Natural killer cell treated with Interleukin-12 subunit alpha and Interleukin-12 subunit beta and Interleukin-15 and Interleukin-18, amount 100 ng/mL, for 72 hours (primary cell): Measurements from ENCODE around the gene ANKUB1. TPM values are rescaled to one million over a fixed set of nuclear protein-coding genes. Genes with fewer than 3 reads are reported as not detected.

Experiments used
- ATAC-seq, 2 donors: fragments of 150-1000 bp; cut with Tn5 transposase in 1 of 2; sonication (Bioruptor Pico), chemical (Tn5 transposase) in 1 of 2; 2 replicates each; pipeline ENCODE4 v1.10.0; 2021
- DNase-seq: peaks from one replicate; pipeline ENCODE4 v3.0.0; 2022; ENCODE audit warnings: low spot score
- H3K27ac Mint-ChIP-seq, 2 donors: 1 replicate in 1 of 2; 2 replicates in 1 of 2; pipeline ENCODE4 v1.8.0; 2022; ENCODE audit warnings: mixed read lengths in 2 of 2, mild to moderate bottlenecking in 1 of 2, moderate library complexity in 1 of 2
- H3K27me3 Mint-ChIP-seq, 2 donors: 1 replicate in 1 of 2; 2 replicates in 1 of 2; pipeline ENCODE4 v1.8.0; 2022; ENCODE audit warnings: mixed read lengths in 2 of 2
- H3K36me3 Mint-ChIP-seq: one replicate; pipeline ENCODE4 v1.8.0; 2022; ENCODE audit warnings: mixed read lengths
- H3K4me1 Mint-ChIP-seq, 2 donors: 1 replicate in 1 of 2; 2 replicates in 1 of 2; pipeline ENCODE4 v1.8.0; 2022; ENCODE audit warnings: low read depth in 2 of 2, mixed read lengths in 2 of 2, mild to moderate bottlenecking in 1 of 2
- H3K4me3 Mint-ChIP-seq: one replicate; pipeline ENCODE4 v1.8.0; 2022; ENCODE audit warnings: mixed read lengths
- H3K9me3 Mint-ChIP-seq: 2 replicates; pipeline ENCODE4 v1.8.0; 2022; ENCODE audit warnings: mixed read lengths
- total RNA-seq, 2 donors: library from RNA; stranded (reverse); gene quantifications; one replicate each; pipeline ENCODE4 v1.2.3, GENCODE V29; 2022

Gene ANKUB1
- total RNA-seq, 2 donors from 2014 or later, result not detected

- H3K4me1 Mint-ChIP-seq, result no peaks in the 10 kb centered on the region
- no peaks in the 10 kb centered on the region for H3K36me3 Mint-ChIP-seq
- no peak overlapping the region for H3K4me3 Mint-ChIP-seq
- DNase-seq (no peak), ATAC-seq (no peak)
- peaks cover 30 to 52% of the 10 kb centered on the region in 2 donors for H3K27me3 Mint-ChIP-seq
- no peak overlapping the region for H3K27ac Mint-ChIP-seq
- no peaks in the 10 kb centered on the region for H3K9me3 Mint-ChIP-seq
Measured at GRCh38 chr3:149796026-149796425, 3.7 kb upstream of the ANKUB1 start.

- Mint-ChIP-seq H3K27ac (no peak overlapping the region), H3K27me3 (peaks cover 26 to 46% of the 10 kb centered on the region in 2 donors), H3K4me3 (no peak overlapping the region), H3K4me1 (no peaks in the 10 kb centered on the region), H3K9me3 (no peaks in the 10 kb centered on the region), H3K36me3 (no peaks in the 10 kb centered on the region)
- no peak for ATAC-seq
- DNase-seq, result no peak
Measured at GRCh38 chr3:149790698-149791097, 1.7 kb downstream of the ANKUB1 start.

GRCh38 chr3:149790268-149790667, 2.1 kb downstream of the ANKUB1 start:
- Mint-ChIP-seq H3K9me3 (no peaks in the 10 kb centered on the region), H3K36me3 (no peaks in the 10 kb centered on the region), H3K27ac (no peak overlapping the region), H3K4me1 (no peaks in the 10 kb centered on the region), H3K4me3 (no peak overlapping the region), H3K27me3 (peaks cover 26 to 46% of the 10 kb centered on the region in 2 donors)
- no peak for DNase-seq
- ATAC-seq, result no peak

- peaks cover 9 to 17% of the 10 kb centered on the region in 2 donors for H3K27me3 Mint-ChIP-seq
- H3K4me1 Mint-ChIP-seq, result no peaks in the 10 kb centered on the region
- H3K9me3 Mint-ChIP-seq, result no peaks in the 10 kb centered on the region
- no peaks in the 10 kb centered on the region for H3K36me3 Mint-ChIP-seq
- ATAC-seq (no peak), DNase-seq (no peak)
- H3K4me3 Mint-ChIP-seq, result no peak overlapping the region
- H3K27ac Mint-ChIP-seq, result no peak overlapping the region
Measured at GRCh38 chr3:149784064-149784704, 8.2 kb downstream of the ANKUB1 start.

- ATAC-seq (no peak), DNase-seq (no peak)
- Mint-ChIP-seq H3K9me3 (no peaks in the 10 kb centered on the region), H3K27me3 (peaks cover 9 to 17% of the 10 kb centered on the region in 2 donors), H3K4me1 (no peaks in the 10 kb centered on the region), H3K4me3 (no peak overlapping the region), H3K36me3 (no peaks in the 10 kb centered on the region), H3K27ac (no peak overlapping the region)
Measured at GRCh38 chr3:149783576-149783975, 8.8 kb downstream of the ANKUB1 start.

- H3K36me3 Mint-ChIP-seq, result no peaks in the 10 kb centered on the region
- no peak overlapping the region for H3K27ac Mint-ChIP-seq
- H3K9me3 Mint-ChIP-seq, result no peaks in the 10 kb centered on the region
- ATAC-seq (no peak), DNase-seq (no peak)
- H3K27me3 Mint-ChIP-seq, result peaks cover 11 to 22% of the 10 kb centered on the region in 2 donors
- no peaks in the 10 kb centered on the region for H3K4me1 Mint-ChIP-seq
- H3K4me3 Mint-ChIP-seq, result no peak overlapping the region
Measured at GRCh38 chr3:149781741-149782140, 10.6 kb downstream of the ANKUB1 start.

GRCh38 chr3:149781211-149781610, 11.1 kb downstream of the ANKUB1 start:
- DNase-seq (no peak), ATAC-seq (no peak)
- Mint-ChIP-seq H3K4me3 (no peak overlapping the region), H3K36me3 (no peaks in the 10 kb centered on the region), H3K9me3 (no peaks in the 10 kb centered on the region), H3K27me3 (peaks cover 11 to 19% of the 10 kb centered on the region in 2 donors), H3K27ac (peak overlapping the region in 1 of 2 donors; percentile 19), H3K4me1 (no peaks in the 10 kb centered on the region)

- H3K4me1 Mint-ChIP-seq, result no peaks in the 10 kb centered on the region
- no peak for ATAC-seq
- peaks cover 9 to 23% of the 10 kb centered on the region in 2 donors for H3K27me3 Mint-ChIP-seq
- no peak overlapping the region for H3K27ac Mint-ChIP-seq
- H3K36me3 Mint-ChIP-seq, result no peaks in the 10 kb centered on the region
- H3K9me3 Mint-ChIP-seq, result no peaks in the 10 kb centered on the region
- no peak overlapping the region for H3K4me3 Mint-ChIP-seq
- no peak for DNase-seq
Measured at GRCh38 chr3:149777414-149778214, 14.7 kb downstream of the ANKUB1 start.

GRCh38 chr3:149776170-149776569, 16.2 kb downstream of the ANKUB1 start:
- ATAC-seq (no peak), DNase-seq (no peak)
- Mint-ChIP-seq H3K9me3 (no peaks in the 10 kb centered on the region), H3K36me3 (no peaks in the 10 kb centered on the region), H3K27me3 (peaks cover 14 to 30% of the 10 kb centered on the region in 2 donors), H3K4me1 (no peaks in the 10 kb centered on the region), H3K4me3 (no peak overlapping the region), H3K27ac (no peak overlapping the region)

GRCh38 chr3:149772861-149773260, 19.5 kb downstream of the ANKUB1 start:
- Mint-ChIP-seq H3K27ac (no peak overlapping the region), H3K9me3 (no peaks in the 10 kb centered on the region), H3K27me3 (peaks cover 17 to 29% of the 10 kb centered on the region in 2 donors), H3K4me1 (no peaks in the 10 kb centered on the region), H3K4me3 (no peak overlapping the region), H3K36me3 (no peaks in the 10 kb centered on the region)
- ATAC-seq (no peak), DNase-seq (no peak)

- Mint-ChIP-seq H3K4me3 (no peak overlapping the region), H3K27ac (no peak overlapping the region), H3K9me3 (no peaks in the 10 kb centered on the region), H3K36me3 (no peaks in the 10 kb centered on the region), H3K4me1 (no peaks in the 10 kb centered on the region), H3K27me3 (peaks cover 14 to 24% of the 10 kb centered on the region in 2 donors)
- no peak for DNase-seq
- ATAC-seq, result peak in 1 of 2 donors; percentile 50
Measured at GRCh38 chr3:149771652-149772271, 20.6 kb downstream of the ANKUB1 start.

GRCh38 chr3:149770246-149770645, 22.1 kb downstream of the ANKUB1 start:
- H3K4me3 Mint-ChIP-seq, result no peak overlapping the region
- no peaks in the 10 kb centered on the region for H3K36me3 Mint-ChIP-seq
- no peak for ATAC-seq
- H3K4me1 Mint-ChIP-seq, result no peaks in the 10 kb centered on the region
- H3K9me3 Mint-ChIP-seq, result no peaks in the 10 kb centered on the region
- DNase-seq, result no peak
- H3K27ac Mint-ChIP-seq, result no peak overlapping the region
- H3K27me3 Mint-ChIP-seq, result peaks cover 19 to 31% of the 10 kb centered on the region in 2 donors

- no peaks in the 10 kb centered on the region for H3K36me3 Mint-ChIP-seq
- H3K4me1 Mint-ChIP-seq, result no peaks in the 10 kb centered on the region
- H3K27ac Mint-ChIP-seq, result no peak overlapping the region
- ATAC-seq, result no peak
- peaks cover 23 to 31% of the 10 kb centered on the region in 2 donors for H3K27me3 Mint-ChIP-seq
- no peaks in the 10 kb centered on the region for H3K9me3 Mint-ChIP-seq
- DNase-seq, result no peak
- H3K4me3 Mint-ChIP-seq, result no peak overlapping the region
Measured at GRCh38 chr3:149768704-149769103, 23.6 kb downstream of the ANKUB1 start.

GRCh38 chr3:149767720-149768119, 24.6 kb downstream of the ANKUB1 start:
- DNase-seq, result no peak
- Mint-ChIP-seq H3K36me3 (no peaks in the 10 kb centered on the region), H3K4me3 (no peak overlapping the region), H3K4me1 (no peaks in the 10 kb centered on the region), H3K27ac (no peak overlapping the region), H3K27me3 (peaks cover 23 to 26% of the 10 kb centered on the region in 2 donors), H3K9me3 (no peaks in the 10 kb centered on the region)
- no peak for ATAC-seq
